Body of pancreas (tissue), 4 donors: ENCODE measurements around the gene MKI67.

Experiments
- CTCF ChIP-seq, 7 experiments: fragments of 450-650 bp in 4 of 7; fragments of 200-600 bp in 3 of 7; sonication (generic) in 3 of 7; IDR thresholded peaks; one replicate each; pipeline ENCODE4 v1.5.1; 2016 to 2019; ENCODE audit warnings: antibody characterized with exemption in 7 of 7
- POLR2A ChIP-seq, 3 donors: fragments of 450-650 bp; IDR thresholded peaks; one replicate each; pipeline ENCODE4 v1.6.1; 2016; ENCODE audit warnings: antibody characterized with exemption in 3 of 3, mild to moderate bottlenecking in 2 of 3

GRCh38 chr10:128152741-128153580 is 26.7 kb upstream of the MKI67 start:
- TF ChIP-seq CTCF (IDR thresholded peaks at IDR 0.05): no peak
- TF ChIP-seq POLR2A (IDR thresholded peaks at IDR 0.05): no peak
